Testis (tissue), 2 donors: ENCODE results near the gene RGS6.

ENCODE experiments used
- POLR2A ChIP-seq: fragments of 450-650 bp; IDR thresholded peaks from one replicate; pipeline ENCODE4 v1.6.1; 2017; ENCODE audit warnings: antibody characterized with exemption, mild to moderate bottlenecking, moderate library complexity
- TF ChIP-seq, protein P1 (sequence below), 3 experiments: fragments of 450-650 bp in 2 of 3; fragments of 200-600 bp in 1 of 3; sonication (generic) in 1 of 3; IDR thresholded peaks; one replicate each; pipeline ENCODE4 v1.5.1; 2016 to 2019; ENCODE audit warnings: antibody characterized with exemption in 3 of 3, mild to moderate bottlenecking in 2 of 3, moderate library complexity in 1 of 3

DNA sequence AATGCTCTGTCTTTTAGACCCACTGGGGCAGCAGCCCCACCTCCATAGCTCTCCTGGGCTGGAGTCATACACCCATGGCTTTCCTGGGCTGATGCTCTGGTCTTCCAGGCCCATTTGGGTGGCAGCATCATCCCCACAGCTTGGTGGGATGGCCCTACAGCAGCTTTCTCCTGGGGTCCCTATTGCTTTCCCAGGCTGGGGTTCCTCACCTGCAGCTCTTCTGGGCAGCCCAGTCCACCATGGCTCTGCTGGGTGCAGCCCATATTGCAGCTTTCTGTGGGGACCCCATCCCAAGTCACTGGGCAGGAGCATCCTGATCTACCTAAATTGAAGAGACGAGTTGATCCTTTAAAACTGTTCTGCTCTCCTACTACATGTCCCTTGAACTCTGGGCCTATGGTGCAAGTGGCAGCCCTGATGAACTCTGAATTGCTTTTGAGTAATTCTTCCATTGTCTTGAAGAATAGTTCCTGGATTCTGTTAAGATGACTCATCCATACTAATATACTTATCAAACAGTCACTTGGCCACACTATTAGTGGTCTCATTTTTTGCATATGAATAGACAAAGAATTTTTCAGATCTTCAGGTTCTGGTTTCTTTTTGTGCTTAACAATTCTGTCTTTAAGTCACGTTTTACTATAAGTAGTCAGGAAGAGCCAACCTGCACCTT is 571.6 kb downstream of the RGS6 start:
- TF ChIP-seq, protein P1, sequence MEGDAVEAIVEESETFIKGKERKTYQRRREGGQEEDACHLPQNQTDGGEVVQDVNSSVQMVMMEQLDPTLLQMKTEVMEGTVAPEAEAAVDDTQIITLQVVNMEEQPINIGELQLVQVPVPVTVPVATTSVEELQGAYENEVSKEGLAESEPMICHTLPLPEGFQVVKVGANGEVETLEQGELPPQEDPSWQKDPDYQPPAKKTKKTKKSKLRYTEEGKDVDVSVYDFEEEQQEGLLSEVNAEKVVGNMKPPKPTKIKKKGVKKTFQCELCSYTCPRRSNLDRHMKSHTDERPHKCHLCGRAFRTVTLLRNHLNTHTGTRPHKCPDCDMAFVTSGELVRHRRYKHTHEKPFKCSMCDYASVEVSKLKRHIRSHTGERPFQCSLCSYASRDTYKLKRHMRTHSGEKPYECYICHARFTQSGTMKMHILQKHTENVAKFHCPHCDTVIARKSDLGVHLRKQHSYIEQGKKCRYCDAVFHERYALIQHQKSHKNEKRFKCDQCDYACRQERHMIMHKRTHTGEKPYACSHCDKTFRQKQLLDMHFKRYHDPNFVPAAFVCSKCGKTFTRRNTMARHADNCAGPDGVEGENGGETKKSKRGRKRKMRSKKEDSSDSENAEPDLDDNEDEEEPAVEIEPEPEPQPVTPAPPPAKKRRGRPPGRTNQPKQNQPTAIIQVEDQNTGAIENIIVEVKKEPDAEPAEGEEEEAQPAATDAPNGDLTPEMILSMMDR (IDR thresholded peaks at IDR 0.05) = no peak
- TF ChIP-seq POLR2A = no peak
